Retinal pigment epithelial cell (primary cell): ENCODE results near the gene PRR9.

Experiments
- DNase-seq: peaks from one replicate; pipeline ENCODE4 v3.0.0-alpha.2; 2010; ENCODE audit warnings: low read depth
- H3K4me3 ChIP-seq: 2 replicates; pipeline ENCODE4 v1.5.1; 2011; ENCODE audit warnings: mild to moderate bottlenecking, low read length, control low read depth, moderate library complexity
- TF ChIP-seq, protein P1 (sequence below): conservative IDR thresholded peaks from 2 replicates; pipeline ENCODE4 v1.5.1; 2011; ENCODE audit warnings: low read depth, low read length, control low read depth, inconsistent platforms

Gene PRR9

GRCh38 chr1:153245466-153245865, 28.1 kb downstream of the PRR9 start:
- no peak overlapping the region for H3K4me3 ChIP-seq
- no peak for DNase-seq
- TF ChIP-seq, protein P1, sequence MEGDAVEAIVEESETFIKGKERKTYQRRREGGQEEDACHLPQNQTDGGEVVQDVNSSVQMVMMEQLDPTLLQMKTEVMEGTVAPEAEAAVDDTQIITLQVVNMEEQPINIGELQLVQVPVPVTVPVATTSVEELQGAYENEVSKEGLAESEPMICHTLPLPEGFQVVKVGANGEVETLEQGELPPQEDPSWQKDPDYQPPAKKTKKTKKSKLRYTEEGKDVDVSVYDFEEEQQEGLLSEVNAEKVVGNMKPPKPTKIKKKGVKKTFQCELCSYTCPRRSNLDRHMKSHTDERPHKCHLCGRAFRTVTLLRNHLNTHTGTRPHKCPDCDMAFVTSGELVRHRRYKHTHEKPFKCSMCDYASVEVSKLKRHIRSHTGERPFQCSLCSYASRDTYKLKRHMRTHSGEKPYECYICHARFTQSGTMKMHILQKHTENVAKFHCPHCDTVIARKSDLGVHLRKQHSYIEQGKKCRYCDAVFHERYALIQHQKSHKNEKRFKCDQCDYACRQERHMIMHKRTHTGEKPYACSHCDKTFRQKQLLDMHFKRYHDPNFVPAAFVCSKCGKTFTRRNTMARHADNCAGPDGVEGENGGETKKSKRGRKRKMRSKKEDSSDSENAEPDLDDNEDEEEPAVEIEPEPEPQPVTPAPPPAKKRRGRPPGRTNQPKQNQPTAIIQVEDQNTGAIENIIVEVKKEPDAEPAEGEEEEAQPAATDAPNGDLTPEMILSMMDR: no peak

DNA sequence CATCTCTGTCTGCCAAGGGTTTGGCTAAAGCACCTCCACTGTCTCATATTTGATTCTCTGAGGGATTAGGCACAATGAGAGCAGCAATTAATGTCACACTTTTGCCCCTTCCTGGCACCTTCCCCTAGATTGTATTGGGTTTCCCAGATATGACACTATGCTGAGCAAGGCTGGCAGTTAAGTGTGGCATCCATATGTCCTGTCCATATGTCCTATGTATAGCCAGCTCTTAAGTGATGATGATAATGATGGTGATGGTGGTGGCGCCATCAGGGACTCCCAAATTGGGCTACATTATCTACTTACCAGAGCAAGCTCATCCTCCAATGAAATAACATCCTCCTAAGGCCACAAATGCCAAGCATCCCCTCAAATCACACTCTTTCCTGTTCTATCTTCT, 28.6 kb downstream of the PRR9 start:
- H3K4me3 ChIP-seq: no peak overlapping the region
- TF ChIP-seq, protein P1: no peak
- DNase-seq: no peak

DNA sequence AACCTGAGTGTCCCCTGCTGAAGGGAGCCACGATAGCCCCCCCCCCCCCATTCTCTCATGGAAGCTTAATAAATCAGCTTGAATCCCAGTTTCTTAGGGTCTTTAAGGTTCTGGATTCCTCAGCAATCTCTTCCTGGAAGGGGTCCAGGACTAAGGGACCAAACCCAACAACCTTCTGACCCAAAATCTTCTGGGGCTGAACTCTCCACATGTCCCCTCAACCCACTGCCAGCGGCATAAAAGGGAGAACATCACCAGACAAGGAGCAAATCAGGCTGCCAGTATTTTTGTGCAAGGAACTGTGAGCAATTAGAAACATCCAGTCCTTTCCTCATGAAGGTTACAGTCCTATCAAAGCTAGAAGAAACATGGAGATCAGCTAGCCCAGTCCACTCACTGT, 29.4 kb downstream of the PRR9 start:
- TF ChIP-seq, protein P1: no peak
- no peak for DNase-seq
- no peak overlapping the region for H3K4me3 ChIP-seq

DNA sequence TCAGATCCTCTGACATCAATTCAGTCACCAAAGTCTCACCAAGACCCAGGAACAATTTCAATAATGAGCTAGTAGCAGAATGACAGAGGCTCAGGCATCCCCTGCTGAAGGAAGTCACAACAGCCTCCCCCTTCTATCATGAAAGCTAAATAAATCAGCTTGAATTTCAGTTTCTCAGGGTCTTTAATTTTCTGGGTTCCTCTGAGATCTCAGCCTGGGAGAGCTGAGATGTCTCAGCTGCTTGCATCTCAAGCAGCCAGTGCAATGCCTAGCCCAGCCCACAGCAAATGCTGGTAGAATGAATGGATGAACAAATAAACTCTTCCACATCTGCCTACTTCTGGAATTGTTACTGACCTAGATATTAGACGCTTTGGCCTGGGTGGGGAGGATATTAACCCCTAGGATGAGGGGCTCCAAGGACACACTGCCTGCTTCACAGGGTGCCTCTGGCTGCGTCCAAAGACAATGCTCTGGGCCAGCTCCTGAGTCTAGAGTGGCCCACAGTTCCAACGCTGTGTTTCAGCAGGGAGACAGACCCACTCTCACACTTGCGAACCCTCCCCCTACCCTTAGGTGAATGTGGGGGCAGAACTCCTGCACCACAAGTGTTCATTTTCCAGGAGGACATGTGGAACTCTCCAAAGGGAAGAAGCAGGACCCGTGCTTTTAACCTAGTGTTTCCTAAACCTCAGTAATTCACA, 30.9 kb downstream of the PRR9 start:
- H3K4me3 ChIP-seq: no peak overlapping the region
- TF ChIP-seq, protein P1: no peak
- DNase-seq: no peak

DNA sequence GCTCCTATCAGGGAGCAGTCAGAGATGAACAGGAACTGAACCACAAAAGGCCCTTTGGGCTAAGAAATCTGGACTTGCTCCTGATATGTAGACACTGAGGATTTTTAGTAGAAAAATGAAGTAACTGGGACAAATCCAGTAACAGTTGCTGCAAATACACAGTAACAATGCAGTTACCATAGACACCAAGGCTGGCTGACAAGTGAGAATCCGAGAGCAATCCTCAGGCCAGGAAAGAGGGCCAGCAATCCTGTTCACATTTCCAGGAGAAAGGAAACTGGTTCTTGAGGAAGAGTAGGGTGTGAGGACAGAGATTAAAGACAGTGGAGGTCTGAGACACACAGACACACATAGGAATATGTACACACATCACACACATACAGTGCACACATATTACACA, 32.8 kb downstream of the PRR9 start:
- DNase-seq: no peak
- H3K4me3 ChIP-seq: no peak overlapping the region
- TF ChIP-seq, protein P1: no peak

- no peak for DNase-seq
- TF ChIP-seq, protein P1: no peak
Measured at GRCh38 chr1:153251087-153251486, 33.7 kb downstream of the PRR9 start.

DNA sequence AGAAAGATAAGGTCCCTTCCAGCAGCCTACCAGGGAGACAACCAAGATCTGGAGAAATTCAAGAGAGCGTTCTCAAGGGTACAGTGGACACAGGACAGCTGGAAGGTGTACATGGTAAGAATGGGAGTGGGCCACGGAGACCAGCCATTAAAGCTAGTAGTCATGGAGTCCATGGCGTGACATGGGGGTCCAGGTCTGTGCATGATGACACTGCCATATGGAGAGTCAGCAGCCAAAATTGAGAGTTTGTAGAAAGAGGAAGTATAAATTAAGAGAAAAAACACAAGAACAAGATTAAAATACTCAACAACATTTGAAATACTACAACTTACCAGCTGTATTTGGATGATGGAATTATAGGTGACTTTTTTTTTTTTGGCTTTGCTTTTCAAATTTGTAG, 34.2 kb downstream of the PRR9 start:
- H3K4me3 ChIP-seq: no peak overlapping the region
- TF ChIP-seq, protein P1: no peak
- DNase-seq: no peak

More at GRCh38 chr1:153251087-153251486, 33.7 kb downstream of the PRR9 start:
- H3K4me3 ChIP-seq: no peak overlapping the region
